Measurements from ENCODE around the gene ZNF207.

Gene ZNF207

GRCh38 chr17:32303781-32304288 is 46.1 kb upstream of the ZNF207 start:
- Histone ChIP-seq H3K27me3 (ENCODE audit: insufficient read depth, poor library complexity, severe bottlenecking) (peaks cover 3% of the 10 kb centered on the region), H3K27ac (replicated peaks) (no peak overlapping the region), H3K4me3 (replicated peaks; ENCODE audit: insufficient read depth, low read length) (no peak overlapping the region)
- DNase-seq (ENCODE audit: low read depth in 1 of 2, low spot score in 1 of 2) = no peak
- no peak for TF ChIP-seq POLR2AphosphoS5 (IDR thresholded peaks at IDR 0.05; ENCODE audit: low read depth)
- no peak for TF ChIP-seq CTCF (IDR thresholded peaks at IDR 0.05; ENCODE audit: insufficient read depth, low read length)
- no peak for TF ChIP-seq SPI1 (IDR thresholded peaks at IDR 0.05; ENCODE audit: borderline replicate concordance, low read depth)
- TF ChIP-seq GABPA (IDR thresholded peaks at IDR 0.05; ENCODE audit: low read depth) = no peak
- TF ChIP-seq REST (IDR thresholded peaks at IDR 0.05; ENCODE audit: insufficient replicate concordance, low read depth) = no peak

GRCh38 chr17:32305049-32305448 is 44.9 kb upstream of the ZNF207 start:
- TF ChIP-seq GABPA (IDR thresholded peaks at IDR 0.05; ENCODE audit: low read depth) (no peak), REST (IDR thresholded peaks at IDR 0.05; ENCODE audit: insufficient replicate concordance, low read depth) (no peak), CTCF (IDR thresholded peaks at IDR 0.05; ENCODE audit: insufficient read depth, low read length) (no peak), POLR2AphosphoS5 (IDR thresholded peaks at IDR 0.05; ENCODE audit: low read depth) (no peak), SPI1 (IDR thresholded peaks at IDR 0.05; ENCODE audit: borderline replicate concordance, low read depth) (no peak)
- Histone ChIP-seq H3K27me3 (ENCODE audit: insufficient read depth, poor library complexity, severe bottlenecking) (peaks cover 3% of the 10 kb centered on the region), H3K4me3 (replicated peaks; ENCODE audit: insufficient read depth, low read length) (no peak overlapping the region), H3K27ac (replicated peaks) (no peak overlapping the region)
- no peak for DNase-seq (ENCODE audit: low read depth in 1 of 2, low spot score in 1 of 2)

- Histone ChIP-seq H3K27ac (replicated peaks) (no peak overlapping the region), H3K27me3 (ENCODE audit: insufficient read depth, poor library complexity, severe bottlenecking) (peaks cover 3% of the 10 kb centered on the region), H3K4me3 (replicated peaks; ENCODE audit: insufficient read depth, low read length) (no peak overlapping the region)
- DNase-seq (ENCODE audit: low read depth in 1 of 2, low spot score in 1 of 2) = no peak
- TF ChIP-seq SPI1 (IDR thresholded peaks at IDR 0.05; ENCODE audit: borderline replicate concordance, low read depth) (no peak), REST (IDR thresholded peaks at IDR 0.05; ENCODE audit: insufficient replicate concordance, low read depth) (no peak)
Measured at GRCh38 chr17:32307658-32308057, 42.3 kb upstream of the ZNF207 start.
